SU-DHL-6 (cell line): ENCODE results near the gene ST3GAL4.

Experiments used
- CTCF ChIP-seq: fragments of 200-600 bp; sonication (generic); IDR thresholded peaks from one replicate; pipeline ENCODE4 v1.5.1; 2017; ENCODE audit warnings: antibody characterized with exemption, mild to moderate bottlenecking, low read length, moderate library complexity; ENCODE audit not compliant: insufficient read depth, poor library complexity, severe bottlenecking
- EZH2phosphoT487 ChIP-seq: fragments of 200-600 bp; sonication (generic), shearing (Covaris generic); conservative IDR thresholded peaks from 2 replicates; pipeline ENCODE4 v1.6.1; 2018; ENCODE audit warnings: mild to moderate bottlenecking, antibody characterized with exemption, low read length, moderate library complexity, mixed read lengths

GRCh38 chr11:126378763-126379162, 23.3 kb downstream of the ST3GAL4 start:
- no peak for TF ChIP-seq CTCF
- TF ChIP-seq EZH2phosphoT487, result no peak
